Loucy (cell line): ENCODE measurements around the gene AGPAT3.

ENCODE experiments used
- H2AFZ ChIP-seq: fragments of 200-600 bp; sonication (generic); 2 replicates; pipeline ENCODE4 v1.6.0; 2016; ENCODE audit warnings: antibody characterized with exemption, mild to moderate bottlenecking, low read length, moderate library complexity
- H3F3A ChIP-seq: fragments of 200-600 bp; 2 replicates; pipeline ENCODE4 v1.6.0; 2016; ENCODE audit warnings: antibody characterized with exemption, low read depth, mild to moderate bottlenecking
- H3K27me3 ChIP-seq: fragments of 200-600 bp; sonication (generic); 2 replicates; pipeline ENCODE4 v1.6.1; 2014; ENCODE audit warnings: low read length, mild to moderate bottlenecking; ENCODE audit not compliant: insufficient read depth, poor library complexity, severe bottlenecking
- H3K36me3 ChIP-seq: fragments of 200-600 bp; sonication (generic); 2 replicates; pipeline ENCODE4 v1.6.1; 2016; ENCODE audit warnings: low read length; ENCODE audit not compliant: insufficient read depth
- H3K4me1 ChIP-seq: fragments of 200-600 bp; sonication (generic); 2 replicates; pipeline ENCODE4 v1.5.1; 2014; ENCODE audit warnings: low read length, mild to moderate bottlenecking; ENCODE audit not compliant: insufficient read depth, poor library complexity, severe bottlenecking
- H3K4me2 ChIP-seq: fragments of 200-600 bp; sonication (generic); 2 replicates; pipeline ENCODE4 v1.6.0; 2014; ENCODE audit warnings: antibody characterized with exemption, low read length, low read depth, mild to moderate bottlenecking; ENCODE audit not compliant: poor library complexity, severe bottlenecking
- H3K4me3 ChIP-seq: fragments of 200-600 bp; sonication (generic); 2 replicates; pipeline ENCODE4 v1.5.1; 2014; ENCODE audit warnings: low read length, mild to moderate bottlenecking, mixed read lengths; ENCODE audit not compliant: poor library complexity, severe bottlenecking
- H3K79me2 ChIP-seq: fragments of 200-600 bp; sonication (generic); 2 replicates; pipeline ENCODE4 v1.6.1; 2014; ENCODE audit warnings: low read length; ENCODE audit not compliant: insufficient read depth
- H3K9ac ChIP-seq: fragments of 200-600 bp; sonication (generic); 2 replicates; pipeline ENCODE4 v1.6.0; 2014; ENCODE audit warnings: mild to moderate bottlenecking, low read depth, low read length, moderate library complexity; ENCODE audit not compliant: poor library complexity, severe bottlenecking
- H3K9me2 ChIP-seq: fragments of 200-600 bp; sonication (generic); replicated peaks from 2 replicates; pipeline ENCODE4 v1.6.1; 2016; ENCODE audit warnings: low read depth, low read length, mixed read lengths
- H3K9me3 ChIP-seq: fragments of 200-600 bp; sonication (generic); 2 replicates; pipeline ENCODE4 v1.6.1; 2014; ENCODE audit warnings: mild to moderate bottlenecking, antibody characterized with exemption, low read length, low read depth; ENCODE audit not compliant: insufficient read depth
- H4K20me1 ChIP-seq: fragments of 200-600 bp; sonication (generic); 2 replicates; pipeline ENCODE4 v1.6.0; 2014; ENCODE audit warnings: antibody characterized with exemption, low read length, mild to moderate bottlenecking; ENCODE audit not compliant: insufficient read depth, poor library complexity, severe bottlenecking
- CTCF ChIP-seq: fragments of 200-600 bp; sonication (generic); conservative IDR thresholded peaks from 2 replicates; pipeline ENCODE4 v1.5.1; 2014; ENCODE audit warnings: mild to moderate bottlenecking, antibody characterized with exemption, low read length
- EZH2phosphoT487 ChIP-seq: fragments of 200-600 bp; IDR thresholded peaks from 2 replicates; pipeline ENCODE4 v1.6.1; 2018; ENCODE audit warnings: antibody characterized with exemption, mild to moderate bottlenecking, moderate library complexity, borderline replicate concordance

AGPAT3 gene

GRCh38 chr21:43902441-43902840 lies 37.4 kb downstream of the AGPAT3 start:
- Histone ChIP-seq H3K9me3 (no peaks in the 10 kb centered on the region), H3K4me1 (no peaks in the 10 kb centered on the region), H3K4me2 (no peak overlapping the region), H3K9ac (no peak overlapping the region), H3K36me3 (peaks cover 21% of the 10 kb centered on the region; the same call in 1 of the 2 replicates), H3K4me3 (no peak overlapping the region), H2AFZ (no peak overlapping the region), H4K20me1 (peaks cover 2% of the 10 kb centered on the region), H3K27me3 (no peaks in the 10 kb centered on the region), H3K79me2 (peaks cover 49% of the 10 kb centered on the region; the same call in 1 of the 2 replicates), H3F3A (no peaks in the 10 kb centered on the region), H3K9me2 (no peaks in the 10 kb centered on the region)
- TF ChIP-seq CTCF, result no peak
- TF ChIP-seq EZH2phosphoT487, result no peak

GRCh38 chr21:43903451-43904091 lies 38.5 kb downstream of the AGPAT3 start:
- peaks cover 2% of the 10 kb centered on the region for H4K20me1 ChIP-seq
- no peak overlapping the region for H3K4me2 ChIP-seq
- peaks cover 45% of the 10 kb centered on the region; the same call in 1 of the 2 replicates for H3K79me2 ChIP-seq
- H3F3A ChIP-seq, result no peaks in the 10 kb centered on the region
- no peak overlapping the region for H2AFZ ChIP-seq
- peaks cover 21% of the 10 kb centered on the region; the same call in 1 of the 2 replicates for H3K36me3 ChIP-seq
- no peaks in the 10 kb centered on the region for H3K27me3 ChIP-seq
- H3K4me3 ChIP-seq, result no peak overlapping the region
- no peak overlapping the region for H3K9ac ChIP-seq
- H3K4me1 ChIP-seq, result no peaks in the 10 kb centered on the region
- no peaks in the 10 kb centered on the region for H3K9me3 ChIP-seq
- no peak for TF ChIP-seq EZH2phosphoT487
- no peak for TF ChIP-seq CTCF
- no peaks in the 10 kb centered on the region for H3K9me2 ChIP-seq

- H3K4me3 ChIP-seq, result no peak overlapping the region
- H3K9ac ChIP-seq, result no peak overlapping the region
- no peaks in the 10 kb centered on the region for H3K9me3 ChIP-seq
- H3K4me2 ChIP-seq, result no peak overlapping the region
- H3K27me3 ChIP-seq, result no peaks in the 10 kb centered on the region
- no peak for TF ChIP-seq EZH2phosphoT487
- no peak for TF ChIP-seq CTCF
- H3F3A ChIP-seq, result no peaks in the 10 kb centered on the region
- no peaks in the 10 kb centered on the region for H3K9me2 ChIP-seq
- H3K79me2 ChIP-seq, result peaks cover 38% of the 10 kb centered on the region; the same call in 1 of the 2 replicates
- H2AFZ ChIP-seq, result no peak overlapping the region
- H3K36me3 ChIP-seq, result peaks cover 14% of the 10 kb centered on the region; the same call in 1 of the 2 replicates
- H4K20me1 ChIP-seq, result peaks cover 2% of the 10 kb centered on the region
- H3K4me1 ChIP-seq, result no peaks in the 10 kb centered on the region
These were observed 39.3 kb downstream of the AGPAT3 start for GRCh38 chr21:43904331-43904781.
